Testis (tissue), 3 donors: ENCODE results near the gene CCP110. TPM values are rescaled to one million over a fixed set of nuclear protein-coding genes. Genes with fewer than 3 reads are reported as not detected.

Source experiments
- DNase-seq: peaks from one replicate; pipeline ENCODE4 v3.0.0-alpha.2; 2019
- H3K27ac ChIP-seq, 2 donors: fragments of 200-600 bp; sonication (generic); one replicate each; pipeline ENCODE4 v1.5.1; 2019
- H3K27me3 ChIP-seq: fragments of 200-600 bp; sonication (generic); one replicate; pipeline ENCODE4 v1.5.1; 2019
- H3K36me3 ChIP-seq: fragments of 200-600 bp; sonication (generic); one replicate; pipeline ENCODE4 v1.5.1; 2017; ENCODE audit warnings: low read depth; ENCODE audit errors: missing control alignments
- H3K4me1 ChIP-seq: fragments of 200-600 bp; sonication (generic); one replicate; pipeline ENCODE4 v1.5.1; 2019
- H3K4me3 ChIP-seq, 2 donors: fragments of 200-600 bp; sonication (generic); one replicate each; pipeline ENCODE4 v1.5.1; 2017 to 2019
- H3K9me3 ChIP-seq: fragments of 200-600 bp; sonication (generic); one replicate; pipeline ENCODE4 v1.5.1; 2017
- POLR2A ChIP-seq: fragments of 450-650 bp; IDR thresholded peaks from one replicate; pipeline ENCODE4 v1.6.1; 2017; ENCODE audit warnings: antibody characterized with exemption, mild to moderate bottlenecking, moderate library complexity
- WGBS, 2 donors: methylation state at CpG; one replicate each; pipeline ENCODE4 v1.1.5; 2018; 5-methylcytosine and 5-hydroxymethylcytosine counted together
- intact Hi-C: fragments of 100-400 bp; cut with DNase I; formaldehyde crosslinking; loops from one replicate; pipeline ENCODE4 v1.15.1; 2023; ENCODE audit warnings: low total_unique reads
- polyA plus RNA-seq: library from polyadenylated mRNA; stranded (reverse); fragments of 350-450 nt; fragmentation: Illumina TruSeq; extraction: RNeasy Lipid Tissue Mini Kit (QIAGEN cat#74804); gene quantifications from one replicate; pipeline ENCODE4 v1.2.3, GENCODE V29; 2014; ENCODE audit warnings: low read depth, low replicate concordance; ENCODE audit not compliant: insufficient read depth
- total RNA-seq, 2 donors: library from RNA; depleted of rRNA; stranded (reverse); fragments of >200 nt; gene quantifications; one replicate each; pipeline ENCODE4 v1.2.3, GENCODE V29; 2016
- TF ChIP-seq, protein P1 (sequence below), 3 experiments: fragments of 450-650 bp in 2 of 3; fragments of 200-600 bp in 1 of 3; sonication (generic) in 1 of 3; IDR thresholded peaks; one replicate each; pipeline ENCODE4 v1.5.1; 2016 to 2019; ENCODE audit warnings: antibody characterized with exemption in 3 of 3, mild to moderate bottlenecking in 2 of 3, moderate library complexity in 1 of 3

Gene CCP110
- total and polyA plus RNA-seq, 3 donors from 2014 or later = 31.0 to 55.7 (median 54.2) TPM

DNA sequence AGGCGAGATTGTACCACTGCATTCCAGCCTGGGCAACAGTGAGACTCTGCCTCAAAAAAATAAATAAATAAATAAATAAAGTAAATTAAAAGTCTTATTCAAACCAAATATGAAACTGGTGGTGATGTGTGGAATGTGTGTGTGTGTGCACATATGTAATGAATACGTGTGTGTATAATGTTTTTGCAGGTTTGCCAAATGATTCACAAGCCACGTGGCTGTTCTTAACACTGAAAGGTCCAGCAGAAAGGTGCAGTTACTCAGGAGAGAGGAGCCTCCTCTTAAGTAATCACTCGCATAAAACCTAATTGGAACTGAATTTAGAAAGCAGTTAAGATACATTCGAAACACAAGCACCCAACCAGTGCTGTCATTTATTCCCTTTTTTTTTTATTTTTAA, 24.7 kb upstream of the CCP110 start:
- DNase-seq = no peak
- H3K4me1 ChIP-seq = no peaks in the 10 kb centered on the region
- intact Hi-C loops = no loop called here
- no peak overlapping the region for H3K27ac ChIP-seq
- H3K9me3 ChIP-seq = no peaks in the 10 kb centered on the region
- no peak for TF ChIP-seq POLR2A
- TF ChIP-seq, protein P1, sequence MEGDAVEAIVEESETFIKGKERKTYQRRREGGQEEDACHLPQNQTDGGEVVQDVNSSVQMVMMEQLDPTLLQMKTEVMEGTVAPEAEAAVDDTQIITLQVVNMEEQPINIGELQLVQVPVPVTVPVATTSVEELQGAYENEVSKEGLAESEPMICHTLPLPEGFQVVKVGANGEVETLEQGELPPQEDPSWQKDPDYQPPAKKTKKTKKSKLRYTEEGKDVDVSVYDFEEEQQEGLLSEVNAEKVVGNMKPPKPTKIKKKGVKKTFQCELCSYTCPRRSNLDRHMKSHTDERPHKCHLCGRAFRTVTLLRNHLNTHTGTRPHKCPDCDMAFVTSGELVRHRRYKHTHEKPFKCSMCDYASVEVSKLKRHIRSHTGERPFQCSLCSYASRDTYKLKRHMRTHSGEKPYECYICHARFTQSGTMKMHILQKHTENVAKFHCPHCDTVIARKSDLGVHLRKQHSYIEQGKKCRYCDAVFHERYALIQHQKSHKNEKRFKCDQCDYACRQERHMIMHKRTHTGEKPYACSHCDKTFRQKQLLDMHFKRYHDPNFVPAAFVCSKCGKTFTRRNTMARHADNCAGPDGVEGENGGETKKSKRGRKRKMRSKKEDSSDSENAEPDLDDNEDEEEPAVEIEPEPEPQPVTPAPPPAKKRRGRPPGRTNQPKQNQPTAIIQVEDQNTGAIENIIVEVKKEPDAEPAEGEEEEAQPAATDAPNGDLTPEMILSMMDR (IDR thresholded peaks at IDR 0.05) = no peak
- no peak overlapping the region for H3K4me3 ChIP-seq
- H3K27me3 ChIP-seq = no peaks in the 10 kb centered on the region
- no peaks in the 10 kb centered on the region for H3K36me3 ChIP-seq
- WGBS, 2 donors = 71 to 82% methylated on average over 5 of the region's 5 CpGs

DNA sequence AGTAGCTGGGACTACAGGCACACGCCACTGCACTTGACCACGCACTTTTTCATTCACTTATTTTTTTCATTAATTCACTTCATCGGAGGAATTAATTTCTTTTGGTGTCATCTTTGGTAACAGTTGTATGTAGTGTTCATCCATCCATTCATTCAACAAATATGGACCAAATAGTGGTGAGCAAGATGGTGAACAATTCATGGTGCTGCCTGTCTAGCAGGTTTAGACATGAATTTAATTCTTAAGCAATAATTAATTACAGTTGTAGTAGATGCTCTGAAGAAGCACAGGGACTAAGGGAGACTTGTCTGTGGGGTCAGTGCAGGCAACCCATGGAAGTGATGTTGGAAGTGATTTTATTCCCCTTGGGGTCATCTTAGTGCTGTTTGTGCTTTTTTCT, 24.3 kb upstream of the CCP110 start:
- no peak for TF ChIP-seq POLR2A
- TF ChIP-seq, protein P1 (IDR thresholded peaks at IDR 0.05) = no peak
- H3K4me1 ChIP-seq = no peaks in the 10 kb centered on the region
- intact Hi-C loops = no loop called here
- no peak overlapping the region for H3K27ac ChIP-seq
- WGBS, 2 donors = 78 to 81% methylated on average over 3 of the region's 3 CpGs
- no peak for DNase-seq
- no peaks in the 10 kb centered on the region for H3K27me3 ChIP-seq
- no peaks in the 10 kb centered on the region for H3K9me3 ChIP-seq
- no peaks in the 10 kb centered on the region for H3K36me3 ChIP-seq
- H3K4me3 ChIP-seq = no peak overlapping the region

DNA sequence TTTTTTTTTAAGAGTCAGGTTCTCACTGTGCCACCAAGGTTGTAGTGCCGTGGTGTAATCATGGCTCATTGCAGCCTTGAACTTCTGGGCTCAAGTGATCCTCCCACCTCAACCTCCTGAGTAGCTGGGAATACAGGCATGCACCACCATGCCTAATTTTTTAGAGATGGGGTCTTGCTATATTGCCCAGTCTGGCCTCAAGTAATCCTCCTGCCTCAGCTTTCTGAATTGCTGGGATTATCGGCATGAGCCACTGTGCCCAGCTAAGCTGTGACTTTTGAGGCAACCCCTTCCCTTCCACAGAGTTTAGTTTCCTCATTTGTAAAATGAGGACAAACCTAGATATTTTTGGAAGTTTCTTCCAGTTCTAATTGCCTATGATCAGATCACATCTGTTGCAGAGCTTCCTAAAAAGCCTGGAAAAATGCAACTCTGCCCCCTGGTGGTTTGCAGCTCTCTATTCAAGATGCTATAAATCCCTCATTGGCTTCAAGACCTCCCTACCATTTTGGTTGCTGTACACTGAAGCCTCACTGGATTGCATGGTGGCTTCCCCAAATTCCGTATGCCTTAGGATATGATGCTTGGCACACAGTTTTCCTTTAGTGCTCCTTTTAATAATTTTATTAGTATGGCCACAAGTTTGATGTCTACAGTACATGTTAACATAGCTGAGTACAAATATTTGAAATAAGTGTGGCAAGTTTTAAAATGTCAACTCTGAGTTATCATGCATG, 21.2 kb upstream of the CCP110 start:
- no peaks in the 10 kb centered on the region for H3K27me3 ChIP-seq
- H3K4me1 ChIP-seq = no peaks in the 10 kb centered on the region
- no peaks in the 10 kb centered on the region for H3K9me3 ChIP-seq
- 80 to 88% methylated on average over 3 of the region's 3 CpGs for WGBS, 2 donors
- DNase-seq = peak; percentile 84
- intact Hi-C loops = no loop called here
- TF ChIP-seq POLR2A = no peak
- TF ChIP-seq, protein P1 (IDR thresholded peaks at IDR 0.05) = peak; percentile 50 to 77 (median 68)
- H3K27ac ChIP-seq = no peak overlapping the region
- H3K4me3 ChIP-seq = no peak overlapping the region
- no peaks in the 10 kb centered on the region for H3K36me3 ChIP-seq

DNA sequence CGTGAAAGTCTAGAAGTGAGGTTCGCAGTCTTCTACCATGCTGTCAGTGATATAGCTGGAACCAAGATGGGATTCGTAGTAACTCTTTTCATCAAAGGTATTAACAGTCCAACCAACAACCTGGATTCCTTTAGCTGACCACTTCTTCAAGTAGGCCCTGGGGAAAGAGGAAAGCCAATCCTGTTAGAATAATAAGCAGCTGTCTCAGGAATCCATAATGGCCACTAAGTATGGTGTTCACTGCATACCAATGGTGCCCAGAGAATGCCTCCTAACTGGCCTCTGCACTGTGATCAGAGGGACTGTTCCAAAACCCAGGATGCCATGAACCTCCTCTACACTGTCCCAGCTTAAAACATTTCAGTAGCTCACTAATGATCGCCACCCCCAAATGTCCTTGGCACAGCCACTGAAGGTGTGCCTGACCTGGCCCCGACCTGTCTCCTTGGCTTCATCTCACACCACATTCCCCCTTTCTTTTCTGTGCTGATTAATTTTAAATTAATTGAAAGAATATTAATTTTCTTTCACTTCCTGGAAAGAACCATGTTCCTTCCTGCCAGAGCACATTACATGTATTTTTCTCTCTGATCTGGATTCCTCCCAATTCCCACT, 20.2 kb upstream of the CCP110 start:
- no peak overlapping the region for H3K27ac ChIP-seq
- H3K4me1 ChIP-seq = no peaks in the 10 kb centered on the region
- intact Hi-C loops = no loop called here
- no peaks in the 10 kb centered on the region for H3K36me3 ChIP-seq
- no peak overlapping the region for H3K4me3 ChIP-seq
- H3K27me3 ChIP-seq = no peaks in the 10 kb centered on the region
- TF ChIP-seq POLR2A = no peak
- TF ChIP-seq, protein P1 (IDR thresholded peaks at IDR 0.05) = no peak
- no peak for DNase-seq
- 86 to 95% methylated on average over 5 of the region's 5 CpGs for WGBS, 2 donors
- no peaks in the 10 kb centered on the region for H3K9me3 ChIP-seq
